SH-SY5Y (cell line): ENCODE measurements around the gene TOP2A.

ENCODE experiments used
- GATA2 ChIP-seq: IDR thresholded peaks from 2 replicates; pipeline ENCODE4 v1.6.1; 2011; ENCODE audit warnings: mild to moderate bottlenecking, low read depth, low read length
- GATA3 ChIP-seq: IDR thresholded peaks from 2 replicates; pipeline ENCODE4 v1.6.1; 2011; ENCODE audit warnings: low read depth, mild to moderate bottlenecking, low read length, moderate library complexity

TOP2A gene, protein sequence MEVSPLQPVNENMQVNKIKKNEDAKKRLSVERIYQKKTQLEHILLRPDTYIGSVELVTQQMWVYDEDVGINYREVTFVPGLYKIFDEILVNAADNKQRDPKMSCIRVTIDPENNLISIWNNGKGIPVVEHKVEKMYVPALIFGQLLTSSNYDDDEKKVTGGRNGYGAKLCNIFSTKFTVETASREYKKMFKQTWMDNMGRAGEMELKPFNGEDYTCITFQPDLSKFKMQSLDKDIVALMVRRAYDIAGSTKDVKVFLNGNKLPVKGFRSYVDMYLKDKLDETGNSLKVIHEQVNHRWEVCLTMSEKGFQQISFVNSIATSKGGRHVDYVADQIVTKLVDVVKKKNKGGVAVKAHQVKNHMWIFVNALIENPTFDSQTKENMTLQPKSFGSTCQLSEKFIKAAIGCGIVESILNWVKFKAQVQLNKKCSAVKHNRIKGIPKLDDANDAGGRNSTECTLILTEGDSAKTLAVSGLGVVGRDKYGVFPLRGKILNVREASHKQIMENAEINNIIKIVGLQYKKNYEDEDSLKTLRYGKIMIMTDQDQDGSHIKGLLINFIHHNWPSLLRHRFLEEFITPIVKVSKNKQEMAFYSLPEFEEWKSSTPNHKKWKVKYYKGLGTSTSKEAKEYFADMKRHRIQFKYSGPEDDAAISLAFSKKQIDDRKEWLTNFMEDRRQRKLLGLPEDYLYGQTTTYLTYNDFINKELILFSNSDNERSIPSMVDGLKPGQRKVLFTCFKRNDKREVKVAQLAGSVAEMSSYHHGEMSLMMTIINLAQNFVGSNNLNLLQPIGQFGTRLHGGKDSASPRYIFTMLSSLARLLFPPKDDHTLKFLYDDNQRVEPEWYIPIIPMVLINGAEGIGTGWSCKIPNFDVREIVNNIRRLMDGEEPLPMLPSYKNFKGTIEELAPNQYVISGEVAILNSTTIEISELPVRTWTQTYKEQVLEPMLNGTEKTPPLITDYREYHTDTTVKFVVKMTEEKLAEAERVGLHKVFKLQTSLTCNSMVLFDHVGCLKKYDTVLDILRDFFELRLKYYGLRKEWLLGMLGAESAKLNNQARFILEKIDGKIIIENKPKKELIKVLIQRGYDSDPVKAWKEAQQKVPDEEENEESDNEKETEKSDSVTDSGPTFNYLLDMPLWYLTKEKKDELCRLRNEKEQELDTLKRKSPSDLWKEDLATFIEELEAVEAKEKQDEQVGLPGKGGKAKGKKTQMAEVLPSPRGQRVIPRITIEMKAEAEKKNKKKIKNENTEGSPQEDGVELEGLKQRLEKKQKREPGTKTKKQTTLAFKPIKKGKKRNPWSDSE (N-terminal part only)

DNA sequence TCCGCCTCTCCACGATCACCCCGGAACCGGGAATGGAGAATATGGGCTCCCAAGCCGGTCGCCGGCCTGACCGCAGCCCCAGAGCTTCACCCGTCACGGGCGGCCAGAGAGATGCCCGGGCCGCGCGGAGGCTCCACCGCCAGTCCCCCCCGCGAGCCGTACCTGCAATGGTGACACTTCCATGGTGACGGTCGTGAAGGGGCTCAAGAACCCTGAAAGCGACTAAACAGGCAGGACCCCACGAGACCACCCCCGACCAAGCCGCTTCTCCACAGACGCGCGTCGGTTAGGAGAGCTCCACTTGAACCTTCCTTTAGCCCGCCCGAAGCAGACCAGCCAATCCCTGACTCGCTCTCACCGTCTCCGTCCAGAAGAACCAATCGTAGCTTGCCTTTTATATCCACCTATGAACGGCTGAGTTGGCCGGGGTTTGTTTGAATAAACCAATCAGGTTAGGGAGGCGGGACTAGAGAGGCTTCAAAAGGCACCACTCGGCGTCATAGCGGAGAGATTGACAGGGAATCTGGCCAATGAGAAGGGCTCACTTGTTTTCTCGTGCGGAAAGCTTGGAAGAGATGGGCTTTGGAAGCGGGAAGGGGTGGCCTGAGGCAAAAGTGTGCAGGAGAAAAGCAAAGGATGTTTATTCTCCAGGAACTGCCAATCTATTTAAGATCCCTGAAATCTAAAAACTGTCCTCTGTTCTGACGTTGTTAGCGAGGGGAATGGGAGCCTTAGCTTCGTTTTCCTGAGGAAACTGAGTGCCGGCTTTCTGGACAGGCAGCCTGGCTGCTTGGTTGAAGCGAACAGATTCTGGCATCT is at the start of gene TOP2A:
Gene TOP2A (minus strand): TSS at position 288 of the 819 bp plus-strand sequence. CDS start 105 bp downstream, at position 183.
- TF ChIP-seq GATA2 (no peak), GATA3 (no peak)

DNA sequence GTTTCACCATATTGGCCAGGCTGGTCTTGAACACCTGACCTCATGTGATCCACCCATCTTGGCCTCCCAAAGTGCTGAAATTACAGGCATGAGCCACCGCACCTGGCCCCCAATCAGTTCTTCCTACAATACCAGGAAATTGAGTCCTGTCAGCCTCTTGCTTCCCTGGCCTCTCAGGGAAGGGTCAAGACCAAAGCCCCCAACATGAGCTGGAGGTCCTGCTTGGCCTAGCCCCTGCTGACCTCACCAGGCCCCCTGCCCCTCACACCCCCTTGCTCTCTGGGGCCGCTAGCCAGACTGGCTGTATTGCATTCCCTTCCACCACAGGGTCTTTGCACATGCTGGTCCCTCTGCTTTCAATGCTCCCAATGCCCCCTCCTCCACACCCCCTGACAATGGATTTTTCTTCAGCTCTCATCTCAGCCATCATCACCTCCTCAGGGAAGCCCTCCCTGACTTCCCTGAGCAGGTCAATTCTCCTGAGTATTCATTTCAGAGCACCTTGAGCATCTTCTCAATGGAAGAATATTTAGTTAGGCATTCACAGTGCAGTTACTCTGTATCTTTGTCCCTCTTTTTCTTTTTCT is 49.7 kb upstream of the TOP2A start:
- no peak for TF ChIP-seq GATA3
- TF ChIP-seq GATA2, result no peak

DNA sequence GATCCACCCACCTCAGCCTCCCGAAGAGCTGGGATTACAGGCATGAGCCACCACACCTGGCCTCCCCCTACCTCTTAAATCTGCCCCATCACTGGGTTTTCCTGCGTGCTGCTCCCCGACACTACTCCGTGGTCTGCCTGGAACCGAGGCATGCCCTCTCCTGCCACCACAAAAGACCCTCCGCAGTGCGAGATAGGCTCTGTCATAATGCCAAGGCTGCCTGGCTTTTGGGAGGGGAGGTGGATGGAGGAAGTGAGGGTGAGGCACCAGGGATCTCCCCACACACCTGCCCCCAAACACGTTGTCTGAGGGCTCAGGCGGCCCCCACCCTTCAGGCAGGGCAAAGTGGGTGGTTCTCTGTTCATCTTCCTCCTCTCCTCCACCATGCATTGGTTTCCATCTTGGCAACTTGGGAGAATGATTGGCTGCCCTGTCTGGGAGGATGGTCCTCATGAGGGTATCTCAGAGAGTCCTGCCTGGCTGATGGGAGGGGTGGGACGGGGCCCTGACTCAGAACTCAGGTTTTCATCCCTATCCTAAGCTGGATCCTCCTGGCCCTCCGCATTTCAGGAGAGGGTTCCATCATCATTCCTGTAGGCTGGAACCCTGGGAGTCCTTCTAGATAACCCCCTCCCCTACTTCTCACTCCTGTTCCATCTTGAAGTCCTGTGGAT is 48.7 kb upstream of the TOP2A start:
- TF ChIP-seq GATA2, result no peak
- TF ChIP-seq GATA3, result no peak

DNA sequence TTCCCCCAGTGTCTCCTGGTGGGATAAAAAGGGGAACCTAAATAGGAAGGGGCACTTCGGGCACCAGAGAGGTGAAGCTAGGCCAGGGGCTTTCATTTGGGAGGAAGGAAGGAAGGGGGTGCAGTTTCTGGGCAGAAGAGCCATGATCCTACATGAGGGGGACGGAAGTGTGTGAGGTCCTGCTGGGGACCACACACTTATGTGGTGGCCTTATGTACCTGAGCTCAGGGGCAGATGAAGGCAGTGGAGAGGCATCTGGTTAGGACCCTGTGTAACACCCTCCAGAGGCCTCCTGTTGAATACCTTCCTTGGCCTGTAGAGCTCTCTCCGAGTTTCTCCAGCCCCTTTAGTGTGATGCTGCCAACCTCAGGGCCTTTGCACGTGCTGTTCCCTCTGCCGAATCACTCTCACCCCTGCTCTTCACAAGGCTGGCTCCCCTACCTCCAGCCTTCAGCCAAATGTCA is 46.7 kb upstream of the TOP2A start:
- TF ChIP-seq GATA2, result no peak
- TF ChIP-seq GATA3, result no peak

DNA sequence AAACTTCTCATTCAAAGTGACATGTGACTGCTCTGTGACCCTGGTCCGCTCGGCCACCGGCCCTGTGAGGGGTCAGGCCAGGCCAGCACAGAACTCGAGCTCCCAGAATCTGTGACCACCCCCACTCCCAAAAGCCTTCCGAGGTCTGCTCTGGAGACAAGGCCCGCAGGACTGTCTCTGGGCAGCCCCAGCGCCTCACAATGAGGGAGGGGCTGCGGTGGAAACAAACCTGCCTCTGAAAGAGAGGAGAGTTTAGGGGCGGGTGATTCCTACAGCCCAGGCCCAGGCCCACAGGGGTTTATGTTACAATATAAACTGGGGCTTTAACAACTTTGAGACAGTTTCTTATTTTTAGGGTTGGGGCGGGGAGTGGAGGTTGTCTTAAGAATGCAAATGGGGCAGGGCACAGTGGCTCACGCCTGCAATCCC is 45.4 kb upstream of the TOP2A start:
- TF ChIP-seq GATA2 (no peak), GATA3 (no peak)

DNA sequence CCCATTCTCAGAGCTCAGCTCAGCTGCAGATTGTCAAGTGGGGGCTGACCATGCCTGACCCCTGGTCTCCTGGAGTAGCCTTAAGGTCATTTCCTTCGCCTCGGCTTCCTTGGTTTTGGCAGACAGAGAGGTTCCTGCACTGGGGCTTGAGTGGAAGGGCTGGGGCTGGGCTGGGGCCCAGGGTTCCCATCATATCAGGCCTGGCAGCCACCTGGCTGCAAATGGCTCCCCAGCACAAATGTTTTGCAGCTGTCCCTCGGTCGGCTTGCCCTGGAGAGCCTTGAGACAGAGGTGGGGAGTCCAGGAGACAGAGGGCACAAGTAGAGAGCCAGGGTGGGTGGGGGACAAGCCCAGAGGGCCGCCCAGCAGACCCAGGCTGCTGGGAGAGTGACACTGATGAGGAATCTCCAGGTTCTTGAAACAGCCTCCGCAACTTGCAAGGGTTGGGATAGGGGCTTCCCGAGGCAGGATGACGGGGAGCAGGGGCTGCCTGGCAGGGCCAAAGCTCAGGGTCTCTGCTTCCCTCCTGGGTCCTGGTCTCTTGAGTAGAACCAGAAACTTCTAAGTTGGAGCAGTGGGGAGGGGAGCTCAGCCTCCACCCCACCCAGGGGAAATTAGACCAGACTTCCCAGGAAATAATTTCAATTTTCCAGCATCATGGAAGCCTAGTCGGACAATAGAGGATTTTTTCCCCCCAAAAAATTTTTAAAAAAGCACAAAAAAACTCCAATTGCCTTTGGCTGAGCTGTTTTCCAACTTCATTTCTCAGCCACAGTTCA is 44.8 kb upstream of the TOP2A start:
- TF ChIP-seq GATA2 (no peak), GATA3 (no peak)

DNA sequence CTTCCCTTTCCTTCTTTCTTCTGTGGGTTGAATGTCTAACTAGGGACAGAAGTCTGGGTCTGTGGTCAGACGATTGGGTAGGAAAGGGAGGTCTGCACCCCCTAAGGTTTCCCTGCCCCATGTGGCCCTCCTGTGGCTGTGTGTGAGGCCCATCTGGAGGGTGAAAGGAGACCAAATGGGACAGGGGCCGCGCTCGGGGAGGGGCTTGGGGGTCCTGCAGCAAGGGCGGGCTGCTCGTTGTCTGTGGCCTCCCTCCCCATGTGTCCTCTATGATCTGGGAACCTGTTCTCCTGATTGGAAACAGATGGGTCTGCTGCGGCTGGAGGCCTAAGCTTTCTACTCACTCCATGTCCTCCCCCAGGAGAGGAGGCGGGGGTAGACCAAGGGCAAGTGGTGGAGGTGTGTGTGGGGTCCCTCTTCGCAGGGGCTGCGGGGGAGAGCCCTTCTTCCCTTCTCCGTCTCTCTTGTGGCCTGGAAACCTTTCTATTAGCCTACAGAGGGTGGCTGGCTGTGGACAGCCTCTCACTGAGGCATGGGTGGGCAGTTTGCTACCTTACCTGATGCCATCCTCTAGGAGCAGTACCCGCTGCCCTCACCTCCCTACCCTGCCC is 44.1 kb upstream of the TOP2A start:
- TF ChIP-seq GATA2, result no peak
- no peak for TF ChIP-seq GATA3

DNA sequence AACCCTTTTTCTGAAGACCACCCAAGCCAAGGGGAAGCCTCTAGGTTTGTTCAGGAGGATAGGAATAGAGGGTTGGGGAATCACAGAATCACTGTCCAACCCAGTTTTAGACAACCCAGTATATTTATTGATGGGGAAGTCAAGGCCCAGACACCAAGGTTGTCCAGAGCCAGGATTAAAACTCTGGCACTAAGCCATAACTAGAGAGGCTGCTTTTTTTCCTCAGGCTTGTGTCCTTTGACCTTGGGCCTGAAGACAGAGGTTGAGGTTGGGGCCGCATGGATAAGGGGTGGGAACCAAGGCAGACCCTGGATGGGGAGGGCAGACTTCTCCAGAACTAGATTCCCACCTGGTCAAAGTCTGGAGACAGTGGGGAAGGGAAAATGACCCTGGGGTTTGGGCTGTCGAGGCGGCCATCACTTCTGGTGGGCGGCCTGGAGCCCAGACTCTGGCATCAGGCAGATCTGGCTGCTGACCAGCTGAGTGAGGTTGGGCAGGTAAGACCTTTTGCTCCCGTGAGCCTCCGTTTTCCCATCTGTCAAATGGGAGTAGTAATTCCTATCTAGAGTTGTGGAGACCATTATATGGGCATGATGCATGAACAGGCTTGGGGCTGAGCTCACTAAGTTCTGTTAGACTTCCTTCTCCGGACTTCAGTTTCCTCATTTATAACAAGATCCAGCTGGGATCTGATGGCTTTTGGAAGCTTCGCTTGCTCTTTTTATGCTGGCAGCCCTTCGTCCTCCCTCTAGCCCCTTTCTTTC is 43.5 kb upstream of the TOP2A start:
- no peak for TF ChIP-seq GATA3
- no peak for TF ChIP-seq GATA2

DNA sequence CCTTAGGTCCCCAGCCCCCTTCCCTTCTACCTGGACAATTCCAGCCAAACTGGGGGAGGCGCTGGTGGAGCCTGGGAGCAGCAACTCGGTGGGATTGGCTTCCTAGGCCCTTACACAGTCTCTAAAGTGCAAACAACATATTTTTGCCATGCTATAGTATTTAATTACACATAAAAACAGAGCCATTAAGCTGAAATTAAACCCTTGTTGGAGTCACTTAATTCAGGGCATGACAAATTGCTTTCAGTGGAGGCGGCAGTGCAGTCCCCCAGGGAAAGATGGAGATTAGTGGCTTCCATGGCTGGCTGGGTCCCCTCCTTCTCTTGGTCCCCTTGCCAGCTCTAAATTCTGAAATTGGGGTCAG is 42.9 kb upstream of the TOP2A start:
- TF ChIP-seq GATA3, result no peak
- TF ChIP-seq GATA2, result peak; percentile 75
